Activated T-helper 17 cell treated with anti-CD3 and anti-CD28 coated beads, Interleukin-2, amount 50 U/mL, for 72 hours (primary cell): ENCODE results near the gene DEK. TPM values are rescaled to one million over a fixed set of nuclear protein-coding genes. Genes with fewer than 3 reads are reported as not detected.
"Not testable (repeated sequence)": the region's sequence is repeated elsewhere in the genome, so short reads cannot be mapped to it uniquely, and the experiment has no call there.

Experiments used
- ATAC-seq: fragments of 150-1000 bp; cut with Tn5 transposase; replicated peaks from 2 replicates; pipeline ENCODE4 v1.10.0; 2021; ENCODE audit warnings: mild to moderate bottlenecking, moderate library complexity
- H3K27ac Mint-ChIP-seq: one replicate; pipeline ENCODE4 v1.8.0; 2022; ENCODE audit warnings: mixed read lengths
- H3K27me3 Mint-ChIP-seq: one replicate; pipeline ENCODE4 v1.8.0; 2022; ENCODE audit warnings: mixed read lengths
- H3K36me3 Mint-ChIP-seq: one replicate; pipeline ENCODE4 v1.8.0; 2022; ENCODE audit warnings: low read depth, mild to moderate bottlenecking, mixed read lengths
- H3K4me1 Mint-ChIP-seq: one replicate; pipeline ENCODE4 v1.8.0; 2022; ENCODE audit warnings: mixed read lengths
- H3K4me3 Mint-ChIP-seq: one replicate; pipeline ENCODE4 v1.8.0; 2022; ENCODE audit warnings: mild to moderate bottlenecking, mixed read lengths
- H3K9me3 Mint-ChIP-seq: one replicate; pipeline ENCODE4 v1.8.0; 2022; ENCODE audit warnings: mixed read lengths
- total RNA-seq, 2 donors: library from RNA; stranded (reverse); gene quantifications; one replicate each; pipeline ENCODE4 v1.2.3, GENCODE V29; 2022

DEK gene
- total RNA-seq, 2 donors from 2014 or later: 111 to 132 TPM

DNA sequence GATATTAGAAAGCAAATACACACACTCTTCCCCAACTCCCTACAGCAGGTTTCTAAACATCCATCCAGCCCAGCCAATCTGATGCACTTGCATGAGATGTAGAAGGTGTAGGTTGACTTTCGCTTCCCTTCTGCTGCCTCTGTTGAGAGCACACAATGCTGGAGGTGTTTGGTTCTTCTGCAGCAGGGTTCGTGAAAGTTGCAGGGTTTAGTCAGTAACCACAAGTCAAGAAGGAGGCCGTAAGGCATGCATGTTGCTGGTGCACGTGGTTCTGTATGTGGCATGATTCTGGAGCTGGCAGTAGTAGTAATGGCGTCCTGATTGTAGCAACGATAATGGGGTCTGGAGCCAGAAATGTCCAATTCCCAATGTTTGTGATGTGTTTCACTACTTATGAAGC lies 53.0 kb downstream of the DEK start:
- H3K9me3 Mint-ChIP-seq: no peaks in the 10 kb centered on the region
- H3K36me3 Mint-ChIP-seq: peaks cover 53% of the 10 kb centered on the region
- H3K27me3 Mint-ChIP-seq: no peaks in the 10 kb centered on the region
- no peak overlapping the region for H3K27ac Mint-ChIP-seq
- H3K4me1 Mint-ChIP-seq: peaks cover 15% of the 10 kb centered on the region
- no peak overlapping the region for H3K4me3 Mint-ChIP-seq
- ATAC-seq: peak; percentile 91

DNA sequence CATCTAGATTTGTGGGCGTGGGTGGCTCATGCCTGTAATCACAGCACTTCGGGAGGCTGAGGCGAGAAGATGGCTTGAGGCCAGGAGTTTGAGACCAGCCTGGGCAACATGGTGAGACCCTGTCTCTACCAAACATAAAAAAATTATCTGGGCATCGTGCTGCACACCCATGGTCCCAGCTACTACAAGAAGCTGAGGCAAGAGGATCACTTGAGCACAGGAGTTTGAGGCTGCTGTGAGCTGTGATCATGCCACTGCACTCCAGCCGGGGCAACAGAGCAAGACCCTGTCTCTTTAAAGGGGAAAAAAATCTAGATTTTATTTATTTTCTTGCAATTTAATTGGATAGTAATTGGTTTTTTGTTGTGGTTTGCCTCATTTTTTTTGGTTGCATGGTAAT lies 53.6 kb downstream of the DEK start:
- no peak overlapping the region for H3K27ac Mint-ChIP-seq
- no peak for ATAC-seq

GRCh38 chr6:18209539-18210197 lies 54.7 kb downstream of the DEK start:
- Mint-ChIP-seq H3K36me3 (peaks cover 44% of the 10 kb centered on the region), H3K4me3 (no peak overlapping the region), H3K27me3 (no peaks in the 10 kb centered on the region), H3K4me1 (peaks cover 15% of the 10 kb centered on the region), H3K27ac (no peak overlapping the region), H3K9me3 (no peaks in the 10 kb centered on the region)
- ATAC-seq: no peak

More for the DNA sequence above, 53.6 kb downstream of the DEK start:
- Mint-ChIP-seq H3K36me3 (peaks cover 48% of the 10 kb centered on the region), H3K4me1 (peaks cover 15% of the 10 kb centered on the region), H3K27me3 (no peaks in the 10 kb centered on the region), H3K9me3 (no peaks in the 10 kb centered on the region), H3K4me3 (no peak overlapping the region)

DNA sequence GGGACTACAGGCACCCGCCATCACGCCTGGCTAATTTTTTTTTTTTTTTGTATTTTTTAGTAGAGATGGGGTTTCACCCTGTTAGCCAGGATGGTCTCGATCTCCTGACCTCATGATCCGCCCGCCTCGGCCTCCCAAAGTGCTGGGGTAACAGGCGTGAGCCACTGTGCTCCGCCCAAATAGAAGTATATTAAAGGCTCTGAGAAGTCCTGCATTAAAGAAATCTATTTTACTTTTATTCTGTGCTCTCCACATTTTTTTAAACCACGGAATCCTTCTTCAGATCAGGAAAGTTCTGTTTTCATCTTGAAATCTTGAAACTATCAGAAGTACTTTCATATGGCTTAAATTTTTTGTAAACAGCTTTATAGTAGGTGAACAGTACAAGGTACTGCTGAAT lies 55.6 kb downstream of the DEK start:
- not testable (repeated sequence) for H3K27me3 Mint-ChIP-seq, ATAC-seq, H3K9me3 Mint-ChIP-seq, H3K4me3 Mint-ChIP-seq, H3K27ac Mint-ChIP-seq, H3K4me1 Mint-ChIP-seq
- H3K36me3 Mint-ChIP-seq: peaks cover 39% of the 10 kb centered on the region

DNA sequence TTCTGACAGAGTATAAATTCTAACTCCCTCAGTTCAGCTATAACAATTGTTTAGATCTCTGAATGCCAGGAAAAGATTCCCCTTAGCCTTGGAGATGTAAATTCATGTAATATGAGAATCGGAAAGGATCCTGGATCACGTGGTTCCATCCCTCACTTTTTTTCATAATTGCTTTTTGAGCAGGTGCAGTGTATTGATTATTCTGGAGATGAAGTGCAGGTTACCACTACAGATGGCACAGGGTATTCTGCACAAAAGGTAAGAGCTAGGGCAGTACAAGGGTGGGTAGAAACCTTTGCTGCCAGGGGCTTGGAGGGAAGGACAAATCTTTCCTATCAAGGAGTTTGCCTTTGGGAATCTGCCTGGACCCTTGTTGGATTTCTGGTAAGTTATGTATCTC lies 56.4 kb downstream of the DEK start:
- Mint-ChIP-seq H3K4me1 (peaks cover 7% of the 10 kb centered on the region), H3K36me3 (peaks cover 31% of the 10 kb centered on the region), H3K27me3 (no peaks in the 10 kb centered on the region), H3K4me3 (no peak overlapping the region), H3K9me3 (no peaks in the 10 kb centered on the region), H3K27ac (no peak overlapping the region)
- ATAC-seq: no peak

- H3K27ac Mint-ChIP-seq: no peak overlapping the region
- peaks cover 7% of the 10 kb centered on the region for H3K4me1 Mint-ChIP-seq
- H3K27me3 Mint-ChIP-seq: no peaks in the 10 kb centered on the region
- H3K36me3 Mint-ChIP-seq: peaks cover 36% of the 10 kb centered on the region
- H3K9me3 Mint-ChIP-seq: no peaks in the 10 kb centered on the region
- H3K4me3 Mint-ChIP-seq: no peak overlapping the region
- no peak for ATAC-seq
These were observed 56.9 kb downstream of the DEK start for GRCh38 chr6:18207438-18207837.

DNA sequence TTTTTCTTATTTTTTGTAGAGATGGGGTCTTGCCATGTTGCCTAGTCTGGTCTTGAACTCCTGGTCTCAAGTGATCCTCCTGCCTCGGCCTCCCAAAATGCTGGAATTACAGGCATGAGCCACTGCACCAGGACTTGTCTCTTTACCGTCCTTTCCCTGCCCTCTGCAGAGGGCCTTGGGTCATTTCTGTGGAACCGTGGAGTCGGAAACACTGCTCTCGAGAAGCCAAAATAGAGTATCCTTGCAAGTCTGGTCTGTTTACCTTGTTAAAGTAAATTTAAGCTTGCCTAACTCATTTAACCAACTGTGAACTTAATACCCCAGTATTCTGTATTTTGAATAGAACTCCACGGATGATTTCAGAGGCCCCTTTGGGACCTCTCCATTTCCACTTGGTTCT lies 57.7 kb downstream of the DEK start:
- peaks cover 5% of the 10 kb centered on the region for H3K4me1 Mint-ChIP-seq
- H3K4me3 Mint-ChIP-seq: no peak overlapping the region
- H3K36me3 Mint-ChIP-seq: peaks cover 42% of the 10 kb centered on the region
- no peaks in the 10 kb centered on the region for H3K9me3 Mint-ChIP-seq
- ATAC-seq: no peak
- H3K27ac Mint-ChIP-seq: no peak overlapping the region
- no peaks in the 10 kb centered on the region for H3K27me3 Mint-ChIP-seq

DNA sequence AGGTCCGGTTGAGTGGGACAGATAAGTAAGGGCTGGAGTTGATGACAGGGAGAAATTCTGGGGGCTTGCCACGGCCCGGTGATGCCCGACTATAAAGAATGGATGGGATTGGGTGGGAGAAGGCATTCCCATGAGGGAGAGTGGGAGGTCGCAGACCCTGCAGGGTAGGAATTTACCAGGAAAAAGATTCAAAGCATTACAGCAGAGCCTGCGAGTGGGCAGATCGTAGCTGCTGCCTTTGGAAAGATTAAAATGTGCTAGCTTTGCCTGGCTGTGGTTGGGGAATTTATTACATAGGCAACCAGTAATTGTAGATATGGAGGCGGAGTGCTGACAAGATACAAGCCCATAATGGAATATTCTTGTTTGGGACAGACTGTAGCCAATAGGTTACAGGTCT lies 59.6 kb downstream of the DEK start:
- Mint-ChIP-seq H3K4me1 (no peaks in the 10 kb centered on the region), H3K27me3 (no peaks in the 10 kb centered on the region), H3K27ac (no peak overlapping the region), H3K9me3 (no peaks in the 10 kb centered on the region), H3K36me3 (peaks cover 56% of the 10 kb centered on the region), H3K4me3 (no peak overlapping the region)
- ATAC-seq: no peak

GRCh38 chr6:18203786-18204185 lies 60.5 kb downstream of the DEK start:
- H3K27me3 Mint-ChIP-seq: no peaks in the 10 kb centered on the region
- no peak overlapping the region for H3K4me3 Mint-ChIP-seq
- no peak for ATAC-seq
- H3K9me3 Mint-ChIP-seq: no peaks in the 10 kb centered on the region
- no peaks in the 10 kb centered on the region for H3K4me1 Mint-ChIP-seq
- H3K27ac Mint-ChIP-seq: no peak overlapping the region
- peaks cover 52% of the 10 kb centered on the region for H3K36me3 Mint-ChIP-seq

DNA sequence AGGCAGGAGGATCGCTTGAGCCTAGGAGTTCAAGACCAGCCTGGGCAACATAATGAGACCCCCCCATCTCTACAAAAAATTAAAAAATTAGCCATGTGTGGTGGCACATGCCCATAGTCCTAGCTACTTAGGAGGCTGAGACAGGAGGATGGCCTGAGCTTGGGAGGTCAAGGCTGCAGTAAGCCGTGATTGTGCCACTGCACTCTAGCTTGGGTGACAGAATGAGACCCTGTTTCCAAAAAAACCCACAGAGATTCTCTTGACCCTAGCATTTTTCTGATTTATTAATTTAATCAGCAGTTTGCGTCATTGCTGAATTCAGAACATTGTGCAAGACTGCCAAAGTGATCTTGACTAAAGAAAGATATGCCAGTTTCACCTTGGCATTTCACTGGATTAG lies 72.3 kb downstream of the DEK start:
- H3K27me3 Mint-ChIP-seq: no peaks in the 10 kb centered on the region
- H3K27ac Mint-ChIP-seq: no peak overlapping the region
- no peak for ATAC-seq
- no peaks in the 10 kb centered on the region for H3K4me1 Mint-ChIP-seq
- H3K9me3 Mint-ChIP-seq: no peaks in the 10 kb centered on the region
- H3K36me3 Mint-ChIP-seq: peaks cover 38% of the 10 kb centered on the region
- H3K4me3 Mint-ChIP-seq: no peak overlapping the region

GRCh38 chr6:18189196-18189595 lies 75.1 kb downstream of the DEK start:
- Mint-ChIP-seq H3K36me3 (peaks cover 37% of the 10 kb centered on the region), H3K27me3 (no peaks in the 10 kb centered on the region), H3K27ac (no peak overlapping the region), H3K9me3 (no peaks in the 10 kb centered on the region), H3K4me3 (no peak overlapping the region), H3K4me1 (no peaks in the 10 kb centered on the region)
- no peak for ATAC-seq

DNA sequence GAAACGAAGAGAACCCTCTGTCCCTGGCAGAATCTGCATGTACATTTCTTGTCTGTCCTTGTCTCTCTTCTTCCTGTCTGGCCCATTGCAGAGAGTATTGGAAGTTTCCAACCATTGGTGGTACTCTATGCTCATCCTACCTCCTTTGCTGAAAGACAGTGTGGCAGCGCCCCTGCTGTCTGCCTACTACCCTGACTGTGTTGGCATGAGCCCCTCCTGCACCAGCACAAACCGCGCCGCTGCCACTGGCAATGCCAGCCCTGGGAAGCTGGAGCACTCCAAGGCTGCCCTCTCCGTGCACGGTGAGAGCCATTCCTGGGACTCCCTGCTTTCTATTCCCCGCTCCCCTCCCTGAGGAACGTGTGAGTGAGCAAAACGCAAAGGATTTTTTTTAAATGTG lies 76.6 kb downstream of the DEK start:
- no peaks in the 10 kb centered on the region for H3K9me3 Mint-ChIP-seq
- H3K4me1 Mint-ChIP-seq: no peaks in the 10 kb centered on the region
- no peak for ATAC-seq
- no peaks in the 10 kb centered on the region for H3K27me3 Mint-ChIP-seq
- no peak overlapping the region for H3K27ac Mint-ChIP-seq
- H3K4me3 Mint-ChIP-seq: no peak overlapping the region
- H3K36me3 Mint-ChIP-seq: peaks cover 40% of the 10 kb centered on the region

DNA sequence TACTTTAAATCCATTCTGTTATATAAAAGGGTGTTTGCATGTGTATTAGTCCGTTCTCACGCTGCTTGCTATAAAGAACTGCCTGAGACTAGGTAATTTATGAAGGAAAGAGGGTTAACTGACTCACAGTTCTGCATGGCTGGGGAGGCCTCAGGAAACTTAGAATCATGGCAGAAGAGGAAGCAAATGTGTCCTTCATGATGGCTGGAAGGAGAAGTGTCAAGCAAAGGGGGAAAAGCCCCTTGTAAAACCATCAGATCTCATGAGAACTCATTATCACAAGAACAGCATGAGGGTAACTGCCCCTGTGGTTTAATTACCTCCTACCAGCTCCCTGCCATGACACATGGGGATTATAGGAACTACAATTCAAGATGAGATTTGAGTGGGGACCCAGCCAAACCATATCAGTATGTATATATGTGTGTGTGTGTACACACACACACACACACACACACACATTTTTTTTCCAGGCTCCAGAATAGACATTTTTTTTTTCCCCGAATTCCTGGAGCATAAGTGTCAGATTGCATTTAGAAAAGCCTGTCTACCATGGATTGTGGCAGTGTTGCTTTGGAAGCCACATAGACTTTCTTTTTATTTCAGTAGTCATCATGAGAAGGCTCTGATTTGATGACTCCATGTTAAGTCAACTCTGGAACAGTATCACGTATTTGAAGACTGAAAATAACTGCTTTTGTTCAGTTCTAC lies 77.6 kb downstream of the DEK start:
- Mint-ChIP-seq H3K36me3 (peaks cover 48% of the 10 kb centered on the region), H3K27me3 (no peaks in the 10 kb centered on the region), H3K27ac (no peak overlapping the region), H3K9me3 (no peaks in the 10 kb centered on the region), H3K4me1 (no peaks in the 10 kb centered on the region), H3K4me3 (no peak overlapping the region)
- ATAC-seq: no peak

DNA sequence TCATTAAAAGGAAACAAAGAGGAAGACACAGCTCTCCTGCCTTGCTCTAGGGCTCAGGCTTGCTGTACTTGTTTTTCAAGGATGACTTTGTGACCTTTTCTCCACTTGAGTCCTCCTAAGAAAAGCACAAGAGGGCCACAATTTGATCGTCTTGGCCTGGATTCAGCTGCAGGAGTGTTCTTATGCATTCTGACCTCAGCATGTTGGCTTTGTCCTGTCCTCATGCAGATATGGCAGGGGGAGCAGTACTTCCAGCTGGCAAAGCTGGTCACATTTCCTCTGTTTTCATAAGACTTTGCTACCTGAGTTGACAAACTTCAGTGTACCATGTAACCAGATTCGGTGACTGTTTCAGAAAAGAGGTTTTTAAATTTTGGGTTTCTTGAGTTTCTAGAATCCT lies 78.3 kb downstream of the DEK start:
- Mint-ChIP-seq H3K9me3 (no peaks in the 10 kb centered on the region), H3K27me3 (no peaks in the 10 kb centered on the region), H3K27ac (no peak overlapping the region), H3K4me1 (no peaks in the 10 kb centered on the region), H3K4me3 (no peak overlapping the region), H3K36me3 (peaks cover 43% of the 10 kb centered on the region)
- peak; percentile 24 for ATAC-seq

- Mint-ChIP-seq H3K4me3 (no peak overlapping the region), H3K27me3 (no peaks in the 10 kb centered on the region), H3K27ac (no peak overlapping the region)
These were observed 78.7 kb downstream of the DEK start for GRCh38 chr6:18185624-18186023.

More at GRCh38 chr6:18185624-18186023, 78.7 kb downstream of the DEK start:
- no peak for ATAC-seq
- Mint-ChIP-seq H3K4me1 (no peaks in the 10 kb centered on the region), H3K9me3 (no peaks in the 10 kb centered on the region), H3K36me3 (peaks cover 46% of the 10 kb centered on the region)
